ENCODE data around the gene CELSR1. TPM values are rescaled to one million over a fixed set of nuclear protein-coding genes. Genes with fewer than 3 reads are reported as not detected.

The CELSR1 gene
- total RNA-seq, 3 donors from 2014 or later (not counting 1 experiment from before 2014, with no cell fraction given) = 0.89 to 3.9 (median 1.9) TPM

GRCh38 chr22:46573781-46574437, 36.5 kb upstream of the CELSR1 start:
- H3K36me3 ChIP-seq (ENCODE audit: control insufficient read depth, insufficient read depth, low read length) = no peaks in the 10 kb centered on the region
- Mint-ChIP-seq H3K27me3 (ENCODE audit: low read depth in 2 of 2) (no peaks in the 10 kb centered on the region), H3K36me3 (no peaks in the 10 kb centered on the region), H3K4me3 (no peak overlapping the region), H3K4me1 (peaks cover 25 to 30% of the 10 kb centered on the region in 2 donors), H3K27ac (no peak overlapping the region), H3K9me3 (peaks cover 0 to 7% of the 10 kb centered on the region in 2 donors)
- H3K4me3 ChIP-seq (ENCODE audit: low read length) = no peak overlapping the region
- H3K4me1 ChIP-seq (ENCODE audit: control insufficient read depth, insufficient read depth, low read length) = peaks cover 27% of the 10 kb centered on the region
- intact Hi-C loops (cut with micrococcal nuclease) = no loop called here
- ATAC-seq (no peak), DNase-seq (no peak)
- no peaks in the 10 kb centered on the region for H3K27me3 ChIP-seq (ENCODE audit: control insufficient read depth, insufficient read depth, low read length)
- no peak overlapping the region for H3K27ac ChIP-seq (ENCODE audit: low read length)
- no peak for TF ChIP-seq CTCF (IDR thresholded peaks at IDR 0.05)
- WGBS (ENCODE audit: insufficient coverage) = 91% methylated on average over 18 of the region's 18 CpGs
- peaks cover 13% of the 10 kb centered on the region for H3K9me3 ChIP-seq (ENCODE audit: control insufficient read depth, insufficient read depth, low read length)

GRCh38 chr22:46572911-46573780, 35.7 kb upstream of the CELSR1 start:
- Histone ChIP-seq H3K27me3 (ENCODE audit: control insufficient read depth, insufficient read depth, low read length) (no peaks in the 10 kb centered on the region), H3K4me1 (ENCODE audit: control insufficient read depth, insufficient read depth, low read length) (peaks cover 20% of the 10 kb centered on the region), H3K9me3 (ENCODE audit: control insufficient read depth, insufficient read depth, low read length) (peaks cover 13% of the 10 kb centered on the region), H3K4me3 (ENCODE audit: low read length) (no peak overlapping the region), H3K27ac (ENCODE audit: low read length) (no peak overlapping the region), H3K36me3 (ENCODE audit: control insufficient read depth, insufficient read depth, low read length) (no peaks in the 10 kb centered on the region)
- no peaks in the 10 kb centered on the region for H3K27me3 Mint-ChIP-seq (ENCODE audit: low read depth in 2 of 2)
- no peaks in the 10 kb centered on the region for H3K36me3 Mint-ChIP-seq
- ATAC-seq (no peak), DNase-seq (no peak)
- intact Hi-C loops (cut with micrococcal nuclease) = no loop called here
- peaks cover 17 to 22% of the 10 kb centered on the region in 2 donors for H3K4me1 Mint-ChIP-seq
- H3K9me3 Mint-ChIP-seq = peaks cover 0 to 7% of the 10 kb centered on the region in 2 donors
- WGBS (ENCODE audit: insufficient coverage) = 91% methylated on average over 19 of the region's 19 CpGs
- no peak overlapping the region for H3K27ac Mint-ChIP-seq
- no peak for TF ChIP-seq CTCF (IDR thresholded peaks at IDR 0.05)
- H3K4me3 Mint-ChIP-seq = no peak overlapping the region

GRCh38 chr22:46571642-46572250, 34.3 kb upstream of the CELSR1 start:
- no peaks in the 10 kb centered on the region for H3K27me3 ChIP-seq (ENCODE audit: control insufficient read depth, insufficient read depth, low read length)
- peaks cover 11 to 15% of the 10 kb centered on the region in 2 donors for H3K4me1 Mint-ChIP-seq
- H3K27me3 Mint-ChIP-seq (ENCODE audit: low read depth in 2 of 2) = no peaks in the 10 kb centered on the region
- intact Hi-C loops (cut with micrococcal nuclease) = no loop called here
- H3K4me3 ChIP-seq (ENCODE audit: low read length) = no peak overlapping the region
- H3K27ac ChIP-seq (ENCODE audit: low read length) = no peak overlapping the region
- TF ChIP-seq CTCF (IDR thresholded peaks at IDR 0.05) = no peak
- WGBS (ENCODE audit: insufficient coverage) = over 99% methylated on average over 5 of the region's 7 CpGs
- H3K36me3 Mint-ChIP-seq = no peaks in the 10 kb centered on the region
- peaks cover 13% of the 10 kb centered on the region for H3K9me3 ChIP-seq (ENCODE audit: control insufficient read depth, insufficient read depth, low read length)
- H3K4me1 ChIP-seq (ENCODE audit: control insufficient read depth, insufficient read depth, low read length) = peaks cover 12% of the 10 kb centered on the region
- DNase-seq (no peak), ATAC-seq (no peak)
- H3K4me3 Mint-ChIP-seq = no peak overlapping the region
- H3K36me3 ChIP-seq (ENCODE audit: control insufficient read depth, insufficient read depth, low read length) = no peaks in the 10 kb centered on the region
- H3K27ac Mint-ChIP-seq = no peak overlapping the region
- H3K9me3 Mint-ChIP-seq = peaks cover 0 to 7% of the 10 kb centered on the region in 2 donors

Measured in natural killer cell (primary cell).